GM18870 (cell line): ENCODE data around the gene PPCDC.

Experiments
- ATAC-seq: cut with Tn5 transposase; IDR thresholded peaks from one replicate; pipeline ENCODE4 v1.9.1; 2021; ENCODE audit warnings: moderate library complexity; ENCODE audit not compliant: unreplicated experiment

Gene PPCDC

GRCh38 chr15:75023181-75023871 lies at the start of gene PPCDC:
Gene PPCDC (plus strand): TSS chr15:75023590. CDS start chr15:75028319, 4,729 bp downstream.
- ATAC-seq = peak; percentile 81

GRCh38 chr15:74976159-74976558 lies 47.2 kb upstream of the PPCDC start:
- no peak for ATAC-seq

- ATAC-seq = no peak
Observed at GRCh38 chr15:74977599-74977998, 45.8 kb upstream of the PPCDC start.

GRCh38 chr15:74978077-74978476 lies 45.3 kb upstream of the PPCDC start:
- ATAC-seq = no peak

GRCh38 chr15:74978503-74978902 lies 44.9 kb upstream of the PPCDC start:
- ATAC-seq = no peak

- ATAC-seq = no peak
Observed at GRCh38 chr15:74982183-74982582, 41.2 kb upstream of the PPCDC start.

GRCh38 chr15:74983725-74984231 lies 39.6 kb upstream of the PPCDC start:
- ATAC-seq = peak; percentile 53

- no peak for ATAC-seq
Observed at GRCh38 chr15:74988007-74988800, 35.2 kb upstream of the PPCDC start.

GRCh38 chr15:74989527-74989926 lies 33.9 kb upstream of the PPCDC start:
- ATAC-seq = no peak

GRCh38 chr15:74992619-74993018 lies 30.8 kb upstream of the PPCDC start:
- ATAC-seq = no peak

GRCh38 chr15:74994236-74994635 lies 29.2 kb upstream of the PPCDC start:
- ATAC-seq = no peak

GRCh38 chr15:74994685-74995084 lies 28.7 kb upstream of the PPCDC start:
- no peak for ATAC-seq

GRCh38 chr15:74995182-74995778 lies 28.1 kb upstream of the PPCDC start, which contains the start of gene SCAMP5:
Gene SCAMP5 (plus strand): TSS chr15:74995563. CDS start chr15:75011840, 16,277 bp downstream.
- ATAC-seq = no peak

- ATAC-seq = no peak
Observed at GRCh38 chr15:74995779-74996765, 27.3 kb upstream of the PPCDC start.

- ATAC-seq = no peak
Observed at GRCh38 chr15:74997141-74997540, 26.2 kb upstream of the PPCDC start.

GRCh38 chr15:74997543-74997942 lies 25.8 kb upstream of the PPCDC start:
- no peak for ATAC-seq

- ATAC-seq = no peak
Observed at GRCh38 chr15:75001310-75001709, 22.1 kb upstream of the PPCDC start.

GRCh38 chr15:75002398-75002797 lies 21.0 kb upstream of the PPCDC start:
- no peak for ATAC-seq

- ATAC-seq = no peak
Observed at GRCh38 chr15:75007216-75007615, 16.2 kb upstream of the PPCDC start.

- peak; percentile 26 for ATAC-seq
Observed at GRCh38 chr15:75008221-75008625, 15.2 kb upstream of the PPCDC start.
